ENCODE measurements around the gene MGLL. TPM values are rescaled to one million over a fixed set of nuclear protein-coding genes. Genes with fewer than 3 reads are reported as not detected.

Gene MGLL
- total RNA-seq, 1 donor from 2014 or later = 61.0 TPM

GRCh38 chr3:127744253-127744815 lies 78.0 kb downstream of the MGLL start:
- TF ChIP-seq CTCF (IDR thresholded peaks at IDR 0.05) = no peak
- no peaks in the 10 kb centered on the region for H3K36me3 Mint-ChIP-seq (ENCODE audit: low read depth)
- no peak for DNase-seq (ENCODE audit: low spot score)
- H3K9me3 Mint-ChIP-seq (ENCODE audit: low read depth) = no peaks in the 10 kb centered on the region
- peak overlapping the region; percentile 41 for H3K27ac Mint-ChIP-seq (ENCODE audit: unreplicated experiment)
- H3K27me3 Mint-ChIP-seq (ENCODE audit: low read depth) = no peaks in the 10 kb centered on the region
- no peak overlapping the region for H3K4me3 Mint-ChIP-seq (ENCODE audit: unreplicated experiment)
- H3K4me1 Mint-ChIP-seq (ENCODE audit: low read depth) = peaks cover 77% of the 10 kb centered on the region

GRCh38 chr3:127743351-127744252 lies 78.7 kb downstream of the MGLL start:
- no peaks in the 10 kb centered on the region for H3K9me3 Mint-ChIP-seq (ENCODE audit: low read depth)
- H3K4me1 Mint-ChIP-seq (ENCODE audit: low read depth) = peaks cover 77% of the 10 kb centered on the region

GRCh38 chr3:127742580-127742979 lies 79.7 kb downstream of the MGLL start:
- no peaks in the 10 kb centered on the region for H3K36me3 Mint-ChIP-seq (ENCODE audit: low read depth)
- no peak overlapping the region for H3K4me3 Mint-ChIP-seq (ENCODE audit: unreplicated experiment)
- H3K9me3 Mint-ChIP-seq (ENCODE audit: low read depth) = no peaks in the 10 kb centered on the region
- H3K4me1 Mint-ChIP-seq (ENCODE audit: low read depth) = peaks cover 75% of the 10 kb centered on the region
- TF ChIP-seq CTCF (IDR thresholded peaks at IDR 0.05) = no peak
- H3K27ac Mint-ChIP-seq (ENCODE audit: unreplicated experiment) = no peak overlapping the region
- no peak for DNase-seq (ENCODE audit: low spot score)
- H3K27me3 Mint-ChIP-seq (ENCODE audit: low read depth) = no peaks in the 10 kb centered on the region

More at GRCh38 chr3:127743351-127744252, 78.7 kb downstream of the MGLL start:
- TF ChIP-seq CTCF (IDR thresholded peaks at IDR 0.05) = no peak
- Mint-ChIP-seq H3K4me3 (ENCODE audit: unreplicated experiment) (no peak overlapping the region), H3K27ac (ENCODE audit: unreplicated experiment) (no peak overlapping the region), H3K36me3 (ENCODE audit: low read depth) (no peaks in the 10 kb centered on the region), H3K27me3 (ENCODE audit: low read depth) (no peaks in the 10 kb centered on the region)
- DNase-seq (ENCODE audit: low spot score) = no peak

- Mint-ChIP-seq H3K4me3 (ENCODE audit: unreplicated experiment) (no peak overlapping the region), H3K27me3 (ENCODE audit: low read depth) (no peaks in the 10 kb centered on the region), H3K36me3 (ENCODE audit: low read depth) (no peaks in the 10 kb centered on the region), H3K9me3 (ENCODE audit: low read depth) (no peaks in the 10 kb centered on the region), H3K27ac (ENCODE audit: unreplicated experiment) (no peak overlapping the region), H3K4me1 (ENCODE audit: low read depth) (peaks cover 66% of the 10 kb centered on the region)
- DNase-seq (ENCODE audit: low spot score) = no peak
- TF ChIP-seq CTCF (IDR thresholded peaks at IDR 0.05) = no peak
Measured at GRCh38 chr3:127741690-127742089, 80.6 kb downstream of the MGLL start.

GRCh38 chr3:127741246-127741645 lies 81.1 kb downstream of the MGLL start:
- Mint-ChIP-seq H3K4me3 (ENCODE audit: unreplicated experiment) (no peak overlapping the region), H3K9me3 (ENCODE audit: low read depth) (no peaks in the 10 kb centered on the region), H3K27ac (ENCODE audit: unreplicated experiment) (no peak overlapping the region), H3K27me3 (ENCODE audit: low read depth) (no peaks in the 10 kb centered on the region), H3K4me1 (ENCODE audit: low read depth) (peaks cover 66% of the 10 kb centered on the region), H3K36me3 (ENCODE audit: low read depth) (peaks cover 1% of the 10 kb centered on the region)
- no peak for TF ChIP-seq CTCF (IDR thresholded peaks at IDR 0.05)
- no peak for DNase-seq (ENCODE audit: low spot score)
